Astrocyte of the cerebellum (primary cell): ENCODE data around the gene RPLP1.

Experiments used
- DNase-seq: peaks from one replicate; pipeline ENCODE4 v3.0.0-alpha.2; 2011; ENCODE audit warnings: low read depth
- H3K4me3 ChIP-seq: 2 replicates; pipeline ENCODE4 v1.5.1; 2011; ENCODE audit warnings: mild to moderate bottlenecking, low read depth, low read length, moderate library complexity
- CTCF ChIP-seq: IDR thresholded peaks from 2 replicates; pipeline ENCODE4 v1.5.1; 2012; ENCODE audit warnings: low read length, low read depth, moderate library complexity, mild to moderate bottlenecking; ENCODE audit errors: missing control alignments
- in situ Hi-C: cut with HindIII; loops from 2 replicates; pipeline ENCODE4 v1.10.0; 2017; ENCODE audit warnings: low sequenced_read_pairs

The RPLP1 gene

GRCh38 chr15:69459066-69459465 lies 6.4 kb downstream of the RPLP1 start:
- TF ChIP-seq CTCF = no peak
- H3K4me3 ChIP-seq = no peak overlapping the region
- DNase-seq = no peak
- in situ Hi-C loops = no loop called here

- no peak for TF ChIP-seq CTCF
- no peak overlapping the region for H3K4me3 ChIP-seq
- in situ Hi-C loops = no loop called here
- DNase-seq = no peak
Observed at GRCh38 chr15:69460481-69460880, 7.9 kb downstream of the RPLP1 start.

- peak overlapping the region; percentile 48 for H3K4me3 ChIP-seq
- TF ChIP-seq CTCF = no peak
- in situ Hi-C loops = no loop called here
- no peak for DNase-seq
Observed at GRCh38 chr15:69462030-69462492, 9.4 kb downstream of the RPLP1 start.

GRCh38 chr15:69462493-69463181 lies 10.0 kb downstream of the RPLP1 start:
- H3K4me3 ChIP-seq = peak overlapping the region; percentile 48
- DNase-seq = peak; percentile 98
- TF ChIP-seq CTCF = peak; percentile 86
- in situ Hi-C loops = no loop called here

- TF ChIP-seq CTCF = no peak
- in situ Hi-C loops = no loop called here
Observed at GRCh38 chr15:69463182-69463756, 10.7 kb downstream of the RPLP1 start.

GRCh38 chr15:69465253-69465652 lies 12.6 kb downstream of the RPLP1 start:
- TF ChIP-seq CTCF = no peak
- H3K4me3 ChIP-seq = no peak overlapping the region
- no peak for DNase-seq
- in situ Hi-C loops = no loop called here

More at GRCh38 chr15:69463182-69463756, 10.7 kb downstream of the RPLP1 start:
- DNase-seq = no peak
- H3K4me3 ChIP-seq = peak overlapping the region; percentile 48
